Parathyroid adenoma (tissue), 2 donors: ENCODE results near the gene MBTPS2.
A peak's percentile ranks its signal among the peaks of the same experiment; 100 is the strongest.
"Not testable (repeated sequence)": the region's sequence is repeated elsewhere in the genome, so short reads cannot be mapped to it uniquely, and the experiment has no call there.

Experiments used
- H2AFZ ChIP-seq: fragments of 300-600 bp; sonication (generic); one replicate; pipeline ENCODE4 v1.7.0; 2017; ENCODE audit warnings: antibody characterized with exemption, mild to moderate bottlenecking
- H3K27ac ChIP-seq: fragments of 300-600 bp; sonication (generic); one replicate; pipeline ENCODE4 v1.7.0; 2017
- H3K27me3 ChIP-seq: fragments of 300-600 bp; sonication (generic); one replicate; pipeline ENCODE4 v1.7.0; 2017; ENCODE audit warnings: low read length; ENCODE audit not compliant: control insufficient read depth, insufficient read depth
- H3K36me3 ChIP-seq: fragments of 300-600 bp; sonication (generic); one replicate; pipeline ENCODE4 v1.7.0; 2017; ENCODE audit warnings: low read length; ENCODE audit not compliant: control insufficient read depth, insufficient read depth
- H3K4me1 ChIP-seq: fragments of 300-600 bp; sonication (generic); one replicate; pipeline ENCODE4 v1.7.0; 2017; ENCODE audit warnings: control low read depth
- H3K4me2 ChIP-seq: fragments of 300-600 bp; sonication (generic); one replicate; pipeline ENCODE4 v1.7.0; 2017; ENCODE audit warnings: low read length
- H3K4me3 ChIP-seq: fragments of 300-600 bp; sonication (generic); one replicate; pipeline ENCODE4 v1.7.0; 2017; ENCODE audit warnings: low read depth, low read length
- H3K79me2 ChIP-seq: fragments of 300-600 bp; sonication (generic); one replicate; pipeline ENCODE4 v1.7.0; 2017; ENCODE audit warnings: control low read depth
- H3K9ac ChIP-seq: fragments of 300-600 bp; sonication (generic); one replicate; pipeline ENCODE4 v1.7.0; 2017; ENCODE audit warnings: mild to moderate bottlenecking
- H3K9me3 ChIP-seq: fragments of 300-600 bp; sonication (generic); one replicate; pipeline ENCODE4 v1.7.0; 2017; ENCODE audit warnings: low read length; ENCODE audit not compliant: control insufficient read depth
- TF ChIP-seq, protein P1 (sequence below): fragments of 300-600 bp; sonication (generic); IDR thresholded peaks from one replicate; pipeline ENCODE4 v1.7.0; 2017; ENCODE audit warnings: antibody characterized with exemption, mild to moderate bottlenecking
- donor health status: primary hyperparathyroidism.

The MBTPS2 gene

DNA sequence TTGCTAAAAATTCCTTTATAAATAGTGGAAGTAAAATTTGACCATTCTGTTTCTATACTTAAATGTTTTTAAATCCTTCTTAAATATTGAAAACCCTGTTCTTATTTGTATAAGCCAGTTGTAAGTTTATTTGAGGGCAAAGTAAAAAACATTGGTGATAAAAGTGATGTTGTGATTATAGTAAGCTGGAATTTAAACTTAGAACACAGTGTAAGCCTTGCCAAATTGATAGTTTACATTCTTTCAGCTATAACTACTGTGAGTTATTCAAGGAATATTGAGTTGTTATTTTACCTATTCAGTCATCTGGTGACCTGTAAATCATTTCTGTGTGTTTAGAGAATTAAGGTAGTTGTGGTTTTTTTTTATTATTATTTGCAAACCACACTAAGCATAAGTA is 26.0 kb downstream of the MBTPS2 start:
- Histone ChIP-seq H3K4me1 (no peaks in the 10 kb centered on the region), H3K4me2 (no peak overlapping the region), H3K36me3 (no peaks in the 10 kb centered on the region), H3K79me2 (no peaks in the 10 kb centered on the region), H3K27me3 (no peaks in the 10 kb centered on the region), H3K4me3 (no peak overlapping the region), H3K27ac (no peak overlapping the region), H3K9ac (no peak overlapping the region), H2AFZ (no peak overlapping the region), H3K9me3 (no peaks in the 10 kb centered on the region)
- TF ChIP-seq, protein P1, sequence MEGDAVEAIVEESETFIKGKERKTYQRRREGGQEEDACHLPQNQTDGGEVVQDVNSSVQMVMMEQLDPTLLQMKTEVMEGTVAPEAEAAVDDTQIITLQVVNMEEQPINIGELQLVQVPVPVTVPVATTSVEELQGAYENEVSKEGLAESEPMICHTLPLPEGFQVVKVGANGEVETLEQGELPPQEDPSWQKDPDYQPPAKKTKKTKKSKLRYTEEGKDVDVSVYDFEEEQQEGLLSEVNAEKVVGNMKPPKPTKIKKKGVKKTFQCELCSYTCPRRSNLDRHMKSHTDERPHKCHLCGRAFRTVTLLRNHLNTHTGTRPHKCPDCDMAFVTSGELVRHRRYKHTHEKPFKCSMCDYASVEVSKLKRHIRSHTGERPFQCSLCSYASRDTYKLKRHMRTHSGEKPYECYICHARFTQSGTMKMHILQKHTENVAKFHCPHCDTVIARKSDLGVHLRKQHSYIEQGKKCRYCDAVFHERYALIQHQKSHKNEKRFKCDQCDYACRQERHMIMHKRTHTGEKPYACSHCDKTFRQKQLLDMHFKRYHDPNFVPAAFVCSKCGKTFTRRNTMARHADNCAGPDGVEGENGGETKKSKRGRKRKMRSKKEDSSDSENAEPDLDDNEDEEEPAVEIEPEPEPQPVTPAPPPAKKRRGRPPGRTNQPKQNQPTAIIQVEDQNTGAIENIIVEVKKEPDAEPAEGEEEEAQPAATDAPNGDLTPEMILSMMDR, result no peak

DNA sequence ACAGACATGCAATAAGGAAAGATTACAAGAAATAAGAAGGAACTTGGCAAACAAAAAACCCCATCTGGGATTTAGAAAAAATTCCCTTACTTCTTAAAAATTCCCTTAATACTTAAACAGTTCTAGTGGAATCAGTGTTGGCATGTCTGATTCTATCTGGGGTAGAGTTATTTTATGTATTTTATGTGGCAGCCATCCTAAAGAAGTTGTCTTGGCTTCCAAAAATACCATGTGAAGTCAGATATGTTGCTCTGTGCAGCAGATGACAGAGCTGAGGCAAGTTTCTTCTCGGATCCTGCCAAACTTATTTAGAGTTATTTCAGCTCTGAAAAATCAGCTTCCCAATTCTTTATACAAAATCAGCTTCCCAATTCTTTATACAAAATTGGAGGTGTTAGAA is 31.1 kb downstream of the MBTPS2 start:
- Histone ChIP-seq H3K79me2 (no peaks in the 10 kb centered on the region), H3K4me1 (peaks cover 12% of the 10 kb centered on the region), H3K4me3 (no peak overlapping the region), H3K9ac (no peak overlapping the region), H3K27me3 (no peaks in the 10 kb centered on the region), H3K9me3 (no peaks in the 10 kb centered on the region), H3K27ac (no peak overlapping the region), H3K36me3 (no peaks in the 10 kb centered on the region), H3K4me2 (no peak overlapping the region), H2AFZ (no peak overlapping the region)
- TF ChIP-seq, protein P1, result no peak

DNA sequence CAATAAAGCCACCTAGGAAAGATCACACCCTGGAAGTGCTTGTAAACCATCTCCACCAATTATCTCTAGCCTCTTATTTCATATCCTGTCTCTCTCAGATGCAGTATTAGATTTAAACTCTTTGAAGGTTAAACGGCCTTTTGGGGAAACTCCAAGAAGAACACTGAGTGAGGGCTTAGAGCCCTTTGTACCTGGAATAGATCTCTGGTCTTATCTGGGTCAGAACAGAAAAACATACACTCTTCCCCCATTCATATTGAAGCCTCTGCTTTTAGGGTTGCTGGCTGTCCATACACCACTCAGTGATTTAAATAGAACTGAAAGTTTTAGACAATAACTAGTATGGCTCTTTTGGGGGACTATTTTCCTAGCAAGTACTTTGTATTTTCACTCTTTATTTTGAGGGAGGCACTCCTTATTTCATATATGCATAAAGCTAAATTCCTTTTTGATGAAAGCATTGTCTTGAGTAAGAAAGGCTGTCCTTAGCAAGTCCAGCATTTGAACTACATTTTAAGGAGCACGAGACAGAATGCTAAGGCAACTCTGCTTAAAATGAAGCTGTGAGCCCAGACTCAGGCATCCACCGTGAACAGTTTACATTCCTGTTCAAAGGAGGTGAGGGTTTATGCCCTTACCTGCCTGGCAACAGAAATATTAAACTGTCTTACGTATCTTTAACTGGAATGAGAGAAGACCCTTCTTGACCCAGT is 33.8 kb downstream of the MBTPS2 start:
- H3K9ac ChIP-seq, result no peak overlapping the region
- peak overlapping the region; percentile 89 for H3K27ac ChIP-seq
- H3K79me2 ChIP-seq, result no peaks in the 10 kb centered on the region
- TF ChIP-seq, protein P1, result no peak
- no peak overlapping the region for H3K4me3 ChIP-seq
- H3K4me1 ChIP-seq, result peaks cover 12% of the 10 kb centered on the region
- H3K27me3 ChIP-seq, result no peaks in the 10 kb centered on the region
- no peaks in the 10 kb centered on the region for H3K9me3 ChIP-seq
- H3K4me2 ChIP-seq, result peak overlapping the region; percentile 11
- H2AFZ ChIP-seq, result peak overlapping the region; percentile 46
- H3K36me3 ChIP-seq, result no peaks in the 10 kb centered on the region

DNA sequence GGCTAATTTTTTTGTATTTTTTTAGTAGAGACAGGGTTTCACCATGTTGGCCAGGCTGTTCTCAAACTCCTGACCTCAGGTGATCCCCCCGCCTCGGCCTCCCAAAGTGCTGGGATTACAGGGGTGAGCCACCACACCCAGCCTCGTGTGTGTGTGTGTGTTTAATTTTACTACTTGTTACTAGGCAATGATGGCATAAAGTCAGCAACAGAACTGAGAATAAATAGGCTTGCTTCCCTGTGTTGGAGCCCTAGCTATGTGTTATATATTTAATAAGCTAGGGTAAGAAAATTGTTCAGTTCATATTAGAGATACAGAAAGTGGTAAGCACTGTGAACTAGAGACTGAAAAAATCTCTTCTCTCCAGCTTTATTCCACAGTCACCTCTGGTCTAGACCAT is 34.8 kb downstream of the MBTPS2 start:
- not testable (repeated sequence) for H3K79me2 ChIP-seq, H2AFZ ChIP-seq, H3K27me3 ChIP-seq, H3K4me3 ChIP-seq, H3K4me2 ChIP-seq, H3K9ac ChIP-seq, H3K9me3 ChIP-seq, H3K36me3 ChIP-seq
- Histone ChIP-seq H3K4me1 (peaks cover 12% of the 10 kb centered on the region), H3K27ac (peak overlapping the region; percentile 29)

DNA sequence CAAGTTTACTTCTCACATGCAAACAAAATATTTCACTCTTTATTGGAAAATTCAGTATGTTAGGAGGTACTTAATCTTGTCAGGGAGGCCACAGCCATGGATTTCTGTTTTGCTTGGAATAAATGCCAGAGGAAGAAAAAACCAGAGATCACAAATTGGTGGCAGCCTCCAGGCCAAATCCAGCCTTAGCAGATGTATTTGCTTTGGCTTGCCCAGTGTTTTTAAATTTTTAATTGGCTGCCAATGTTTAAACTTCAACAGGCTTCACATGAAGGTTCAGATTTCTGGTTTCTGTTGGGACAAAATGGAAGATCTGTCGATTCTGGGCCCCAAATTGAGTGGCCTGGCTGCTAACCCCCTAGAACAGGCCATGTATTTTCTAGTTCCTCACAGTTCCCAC is 35.6 kb downstream of the MBTPS2 start:
- Histone ChIP-seq H3K79me2 (no peaks in the 10 kb centered on the region), H3K9ac (no peak overlapping the region), H3K27me3 (no peaks in the 10 kb centered on the region), H3K4me1 (peaks cover 12% of the 10 kb centered on the region), H3K4me2 (no peak overlapping the region), H3K27ac (no peak overlapping the region), H3K36me3 (no peaks in the 10 kb centered on the region), H2AFZ (no peak overlapping the region), H3K9me3 (no peaks in the 10 kb centered on the region), H3K4me3 (no peak overlapping the region)
- TF ChIP-seq, protein P1, result no peak
